Dermis microvascular lymphatic vessel endothelial cell (primary cell): ENCODE measurements around the gene SLC24A3. TPM values are rescaled to one million over a fixed set of nuclear protein-coding genes. Genes with fewer than 3 reads are reported as not detected.

Experiments used
- DNase-seq, 2 donors: peaks; one replicate each; pipeline versions ENCODE4 v3.0.0 to v3.0.0-alpha.2; 2010; ENCODE audit warnings: low read depth in 2 of 2
- total RNA-seq: library from RNA; depleted of rRNA; stranded (reverse); fragments of >200 nt; gene quantifications from 2 replicates; pipeline ENCODE4 v1.2.1, GENCODE V29; 2014

Gene SLC24A3
- under 0.01 and 1.0 TPM in 2 replicates for total RNA-seq

DNA sequence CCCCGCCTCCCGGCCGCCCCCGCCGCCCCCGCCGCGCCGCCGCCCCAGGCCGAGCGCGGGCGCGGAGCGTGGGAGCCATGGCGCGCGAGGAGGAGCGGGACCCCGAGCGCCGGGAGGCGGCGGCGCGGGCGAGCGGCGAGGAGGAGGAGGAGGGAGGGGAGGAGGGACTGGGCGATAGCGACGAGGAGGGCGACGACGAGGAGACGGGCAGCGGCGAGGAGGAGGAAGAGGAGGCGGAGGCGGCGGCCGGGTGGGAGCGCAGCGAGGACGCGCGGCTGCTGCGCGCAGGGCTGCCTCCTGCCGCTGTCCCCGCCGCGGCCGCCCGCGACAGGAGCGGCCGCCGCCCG is at the start of gene SLC24A3:
TSS of gene SLC24A3 (plus strand) at position 174 of the 347 bp plus-strand sequence.
- no peak for DNase-seq

DNA sequence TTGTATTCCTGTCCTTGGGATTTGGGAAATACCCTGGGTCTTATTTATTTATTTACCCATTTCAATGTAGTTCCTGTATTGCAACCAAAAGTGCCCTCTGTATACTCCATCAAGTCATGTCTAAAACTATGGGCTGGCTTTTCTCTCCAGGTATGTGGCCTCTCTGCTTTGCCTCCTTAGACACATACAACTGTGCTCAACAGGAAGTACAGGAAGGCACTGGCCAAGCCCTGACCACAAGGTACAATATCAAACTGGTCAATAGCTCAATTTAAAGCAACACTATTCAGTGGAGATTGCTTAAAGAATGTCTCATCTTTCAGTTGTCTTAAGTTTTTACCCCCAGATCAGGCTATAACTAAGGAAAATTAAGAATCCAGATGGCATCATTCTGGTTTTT is 42.3 kb upstream of the SLC24A3 start:
- no peak for DNase-seq

DNA sequence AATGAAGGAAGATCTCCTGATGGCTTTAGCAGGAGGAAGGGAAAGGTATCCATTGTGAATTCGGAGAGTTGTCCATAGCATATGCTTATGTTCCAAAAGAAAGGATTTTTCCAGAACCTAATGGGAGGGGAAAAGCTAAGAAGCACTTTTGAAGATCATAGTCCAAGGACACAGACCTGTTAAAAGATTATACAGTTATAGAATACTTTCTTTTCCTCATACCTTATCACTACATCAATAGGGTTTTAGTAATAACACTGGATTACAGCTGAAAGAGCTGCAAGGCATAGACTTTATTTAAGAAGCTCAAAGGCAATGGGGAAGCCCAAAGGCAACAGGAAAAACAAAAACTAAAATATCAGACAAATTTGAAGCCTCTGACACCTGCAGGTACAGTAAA is 39.8 kb upstream of the SLC24A3 start:
- no peak for DNase-seq

DNA sequence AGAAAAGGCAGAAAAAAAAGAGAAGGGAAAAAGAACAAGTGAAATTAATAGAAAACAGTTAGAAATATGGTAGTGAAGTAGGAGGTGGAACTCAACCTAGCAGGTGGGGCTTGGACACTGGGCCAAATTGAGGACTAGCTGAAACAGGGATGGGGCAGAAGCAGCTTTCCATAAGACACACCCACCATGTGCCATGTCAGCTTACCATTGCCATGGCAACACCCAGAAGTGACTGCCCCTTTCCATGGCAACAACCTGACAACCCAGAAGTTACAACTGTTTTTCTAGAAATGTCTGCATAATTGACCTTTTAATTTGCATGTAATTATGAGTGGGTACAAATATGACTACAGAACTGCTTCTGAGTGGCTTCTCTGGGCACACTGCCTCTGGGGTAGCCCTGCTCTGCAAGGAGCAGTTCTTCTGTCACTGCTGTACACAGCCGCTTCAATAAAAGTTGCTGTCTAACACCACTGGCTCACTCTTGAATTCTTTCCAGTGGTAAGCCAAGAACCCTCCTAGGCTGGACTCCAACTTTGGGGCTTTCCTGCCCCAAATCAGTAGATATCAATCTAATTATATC is 35.9 kb upstream of the SLC24A3 start:
- DNase-seq, result no peak

DNA sequence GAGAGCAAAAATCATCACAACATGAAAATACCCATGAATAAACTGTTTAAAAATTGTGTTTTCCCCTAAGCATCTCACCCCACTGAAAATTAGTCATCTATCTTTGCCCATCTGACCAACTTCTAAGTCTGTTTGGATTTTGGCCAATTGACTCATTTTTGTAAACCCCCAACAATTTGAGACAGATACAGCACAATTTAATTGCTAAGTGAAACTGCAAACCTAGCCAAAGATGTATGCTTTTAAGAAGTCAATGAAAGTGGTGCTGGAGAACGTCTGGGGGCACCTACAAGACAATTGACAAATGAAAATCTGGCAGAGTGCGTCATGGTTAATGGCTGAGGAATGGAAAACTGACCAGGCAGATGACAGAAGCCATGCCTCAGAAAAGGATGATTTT is 30.9 kb upstream of the SLC24A3 start:
- no peak for DNase-seq

DNA sequence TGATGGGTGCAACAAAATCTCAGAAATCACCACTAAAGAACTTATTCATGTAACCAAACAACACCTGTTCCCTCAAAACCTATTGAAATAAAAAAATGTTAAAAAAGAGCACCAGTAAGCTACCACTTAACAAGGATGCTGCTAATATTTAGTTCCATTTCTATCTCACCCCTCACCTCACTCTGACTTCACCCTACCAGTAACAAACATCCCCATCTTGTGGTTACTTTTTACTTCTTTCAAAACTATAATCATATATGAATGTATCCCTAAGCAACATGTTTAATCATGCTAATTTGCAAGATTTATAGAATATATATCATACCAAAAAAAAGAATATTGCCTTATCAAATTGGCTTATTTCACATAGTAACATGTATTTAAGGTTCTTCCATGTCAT is 27.4 kb upstream of the SLC24A3 start:
- DNase-seq, result no peak

DNA sequence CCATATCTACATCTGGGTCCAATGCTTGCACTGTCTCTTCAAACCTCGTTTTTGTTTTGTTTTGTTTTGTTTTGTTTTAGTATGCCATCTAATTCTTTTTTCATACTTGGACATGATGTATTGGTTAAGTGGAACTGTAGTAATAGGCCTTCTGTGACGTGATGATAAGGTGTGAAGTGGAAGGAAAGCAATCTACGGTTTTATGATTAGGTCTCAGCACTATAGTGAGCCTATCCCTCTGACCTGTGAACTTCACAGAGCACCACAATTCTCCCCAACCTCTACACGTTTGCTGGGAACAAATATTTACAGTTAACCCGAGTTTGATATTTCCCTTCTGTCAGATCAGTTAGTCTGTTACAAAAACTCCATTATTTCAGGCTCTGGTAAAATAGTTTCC is 19.1 kb upstream of the SLC24A3 start:
- no peak for DNase-seq

DNA sequence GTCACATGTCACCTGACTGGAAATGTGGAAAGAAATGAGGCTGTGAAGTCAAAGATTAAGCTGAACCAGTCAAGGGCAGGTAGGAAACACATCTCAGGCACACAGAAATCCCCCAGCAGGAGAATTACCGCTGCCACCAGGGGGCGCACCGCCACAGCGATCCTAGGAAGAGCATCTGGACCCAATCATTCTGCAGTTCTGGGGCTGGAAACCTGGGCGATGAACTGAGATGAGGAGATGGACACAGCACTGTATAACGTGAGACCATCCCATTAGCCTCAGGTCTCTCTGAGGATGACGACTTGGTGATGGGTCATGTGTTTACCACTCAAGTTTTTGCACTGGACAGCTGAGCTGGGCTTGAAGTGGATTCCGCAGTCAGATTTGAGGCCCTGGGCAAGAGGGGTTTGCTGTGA is 6.5 kb upstream of the SLC24A3 start:
- peak in 1 of 2 donors; percentile 50 for DNase-seq

DNA sequence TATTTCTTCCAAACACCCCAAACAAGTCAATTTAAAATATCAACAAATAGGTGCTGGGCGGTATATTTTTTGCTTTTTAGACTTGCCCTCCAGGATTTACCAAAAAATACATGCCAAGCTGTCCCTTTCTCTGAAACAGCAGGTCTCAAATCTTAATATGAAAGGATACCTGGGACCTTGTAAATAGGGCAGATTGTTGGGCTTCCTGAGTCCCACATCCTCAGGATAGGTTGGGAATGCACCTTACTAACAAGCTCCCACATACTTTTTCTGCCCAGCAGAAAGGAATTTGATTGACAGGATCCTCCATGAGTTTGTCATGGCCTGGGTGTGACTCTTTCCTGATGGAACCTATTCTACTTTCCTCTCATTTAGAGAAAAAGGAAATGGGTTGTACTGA is 4.9 kb upstream of the SLC24A3 start:
- DNase-seq, result no peak

DNA sequence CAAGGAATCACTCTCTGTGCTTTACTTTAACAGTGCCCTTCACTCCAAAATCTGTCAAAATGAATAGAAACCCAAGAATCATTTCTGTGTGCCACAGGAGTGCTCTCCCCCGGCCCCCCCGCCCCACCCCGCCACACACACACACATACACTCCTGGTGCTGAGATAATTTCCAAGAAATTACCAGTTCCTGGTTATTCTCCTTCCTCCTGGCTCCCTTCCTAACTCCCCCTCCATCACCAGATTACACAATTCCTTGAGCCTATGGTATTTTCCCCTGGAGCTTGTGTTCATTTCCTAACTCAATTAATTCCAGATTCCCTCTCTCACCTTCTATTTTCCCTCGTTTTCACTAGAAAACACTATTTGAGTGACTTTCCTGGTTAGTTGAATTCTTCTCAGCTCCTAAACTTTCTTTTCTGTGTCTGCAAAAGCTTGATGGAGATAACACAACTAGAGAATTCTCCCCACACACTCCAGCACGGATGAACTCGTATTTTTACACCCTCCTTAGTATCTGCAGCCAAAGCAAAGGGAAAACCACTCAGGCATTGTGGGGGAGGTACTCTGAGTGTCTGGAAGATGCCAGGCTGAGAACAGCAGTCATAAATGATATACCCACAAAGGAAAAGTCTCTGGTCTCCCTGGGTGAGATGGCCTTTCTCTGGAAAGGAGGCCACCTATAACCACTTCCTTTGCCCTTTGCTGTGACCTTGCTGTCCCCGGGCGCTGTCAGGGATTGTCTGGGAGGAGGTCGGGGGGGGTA is 1.9 kb upstream of the SLC24A3 start:
- no peak for DNase-seq

DNA sequence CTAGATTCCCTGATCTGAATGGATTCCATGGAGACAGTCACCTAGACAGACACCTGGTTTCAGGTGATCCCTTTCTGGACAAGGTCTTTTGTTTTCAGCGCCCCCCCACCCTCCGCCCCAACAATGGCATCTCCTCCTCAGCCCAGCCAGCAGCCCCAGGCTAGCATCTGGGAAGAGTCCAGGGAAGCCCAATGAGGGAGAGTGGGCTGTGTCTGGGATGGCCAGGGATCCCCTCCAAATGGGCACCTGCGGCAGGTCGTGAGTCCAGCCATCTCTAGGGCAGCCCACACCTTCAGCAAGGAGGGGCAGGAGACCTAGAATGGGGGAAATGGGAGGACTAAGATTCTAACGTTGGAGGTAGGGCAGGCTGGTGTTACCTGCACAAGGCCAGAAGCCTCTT is 1.2 kb upstream of the SLC24A3 start:
- DNase-seq, result no peak

DNA sequence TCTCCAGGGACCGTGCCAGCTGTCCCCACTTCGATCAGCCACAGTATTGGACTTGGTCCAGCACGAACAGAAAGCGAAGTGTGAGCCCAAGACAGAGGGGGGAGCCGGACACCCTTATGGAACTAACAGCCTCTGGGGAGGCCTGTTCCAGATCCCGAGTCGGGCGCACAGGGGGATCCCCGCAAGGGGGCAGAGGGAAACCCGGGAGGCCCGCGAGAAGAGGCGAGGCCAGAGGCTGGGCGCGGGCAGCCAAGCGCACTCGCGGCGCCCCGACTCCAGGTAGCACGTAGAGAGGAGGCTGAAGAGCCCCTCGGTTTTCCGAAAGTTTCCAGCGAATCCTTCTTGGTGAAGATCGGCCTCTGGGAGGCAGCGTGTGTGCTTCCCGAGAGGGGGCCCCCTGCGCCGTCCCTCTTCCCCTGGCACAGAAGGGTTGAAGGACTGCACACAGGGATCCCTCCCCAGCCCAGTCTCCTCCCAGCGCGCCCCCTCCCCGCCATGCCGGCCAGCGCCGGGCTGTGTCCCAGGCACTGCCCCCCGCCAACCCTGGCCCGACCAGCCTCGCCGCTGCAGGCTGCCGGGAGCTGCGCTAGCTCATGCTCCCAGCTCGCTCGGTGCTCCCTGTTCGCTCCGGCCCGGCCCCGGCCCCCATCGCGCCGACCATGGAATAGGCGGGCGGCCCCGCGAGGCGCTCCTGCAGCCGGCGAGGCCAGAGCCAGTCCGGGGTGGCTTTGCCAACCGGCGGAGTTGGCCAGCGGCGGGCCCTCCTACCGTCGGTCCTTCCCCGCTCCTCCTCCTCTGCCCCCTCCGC is 577 bp upstream of the SLC24A3 start:
- no peak for DNase-seq

DNA sequence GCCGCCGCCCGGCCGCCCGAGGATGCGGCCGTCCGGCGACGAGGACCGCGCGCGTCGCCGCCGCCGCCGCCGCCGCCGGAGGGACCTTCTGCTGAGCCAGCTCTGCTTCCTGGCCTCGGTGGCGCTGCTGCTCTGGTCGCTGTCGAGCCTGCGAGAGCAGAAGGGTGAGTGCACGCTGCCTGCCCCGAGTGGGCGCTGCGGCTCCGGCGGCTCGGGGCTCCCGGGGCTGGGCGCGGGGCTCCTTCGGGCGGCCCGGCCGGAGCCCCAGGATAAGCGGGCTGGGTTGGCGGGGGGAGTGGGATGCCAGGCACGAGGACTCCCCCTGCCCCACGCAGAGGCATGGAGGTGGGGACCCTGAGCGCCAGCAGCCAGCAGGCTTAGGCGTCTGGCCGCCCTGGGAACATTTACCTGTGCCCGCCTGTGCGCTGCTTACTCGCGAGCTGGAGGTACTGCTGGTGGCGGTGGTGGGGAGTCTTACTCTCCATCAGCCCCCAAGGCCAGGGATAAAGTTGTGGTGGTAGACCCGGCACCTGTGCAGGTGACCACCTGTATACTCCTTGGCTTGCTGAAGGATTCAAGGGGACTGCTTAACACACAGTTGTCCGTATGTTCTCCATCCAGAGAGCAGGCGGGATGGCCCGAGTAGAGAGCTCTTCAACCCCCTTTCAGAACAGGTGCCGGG is 520 bp downstream of the SLC24A3 start:
- DNase-seq, result peak in 1 of 2 donors; percentile 20

DNA sequence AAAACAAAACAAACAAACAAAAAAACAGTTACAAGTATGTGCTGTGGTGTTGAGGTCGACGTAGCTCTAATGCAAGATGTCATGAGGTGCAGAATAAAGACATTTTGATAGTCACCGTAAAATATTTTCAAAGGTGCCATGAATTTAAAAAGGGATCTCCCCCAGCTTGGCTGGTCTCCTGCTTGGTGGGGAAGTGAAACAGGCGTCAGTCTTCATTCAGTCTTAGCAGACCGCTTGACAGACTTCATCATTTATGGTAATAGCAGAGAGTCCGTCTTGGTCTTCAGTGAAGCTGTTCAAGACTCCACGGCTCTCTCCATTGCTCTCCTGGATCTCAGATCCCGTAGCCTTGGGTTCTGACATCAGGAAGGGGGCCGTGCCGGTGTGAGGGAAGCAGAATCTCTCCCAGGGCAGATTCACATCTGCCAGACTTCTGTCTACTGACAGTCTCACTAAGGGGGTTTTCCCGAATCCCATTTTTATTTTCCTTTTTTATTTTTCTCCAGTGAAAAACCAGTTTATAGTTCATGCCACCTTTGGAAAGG is 1.6 kb downstream of the SLC24A3 start:
- no peak for DNase-seq

DNA sequence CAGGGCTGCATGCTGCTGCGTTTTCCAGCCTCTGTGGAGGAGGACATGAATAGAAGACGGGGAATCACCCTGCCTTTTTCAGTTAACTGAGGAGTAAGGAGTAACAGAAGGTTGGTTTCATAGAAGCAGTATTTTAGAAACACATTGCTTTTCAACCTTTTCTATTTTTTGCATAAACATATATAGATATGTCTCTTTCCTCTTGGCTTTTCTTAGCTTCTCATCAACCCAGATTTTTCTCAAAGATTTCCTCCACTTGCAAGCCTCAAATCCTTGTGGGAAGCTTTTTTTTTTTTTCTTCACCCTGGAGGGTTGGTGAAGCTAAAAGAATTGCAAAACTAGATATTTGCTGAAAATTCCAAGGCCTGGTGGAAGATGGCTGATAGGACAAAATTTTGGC is 6.0 kb downstream of the SLC24A3 start:
- no peak for DNase-seq

DNA sequence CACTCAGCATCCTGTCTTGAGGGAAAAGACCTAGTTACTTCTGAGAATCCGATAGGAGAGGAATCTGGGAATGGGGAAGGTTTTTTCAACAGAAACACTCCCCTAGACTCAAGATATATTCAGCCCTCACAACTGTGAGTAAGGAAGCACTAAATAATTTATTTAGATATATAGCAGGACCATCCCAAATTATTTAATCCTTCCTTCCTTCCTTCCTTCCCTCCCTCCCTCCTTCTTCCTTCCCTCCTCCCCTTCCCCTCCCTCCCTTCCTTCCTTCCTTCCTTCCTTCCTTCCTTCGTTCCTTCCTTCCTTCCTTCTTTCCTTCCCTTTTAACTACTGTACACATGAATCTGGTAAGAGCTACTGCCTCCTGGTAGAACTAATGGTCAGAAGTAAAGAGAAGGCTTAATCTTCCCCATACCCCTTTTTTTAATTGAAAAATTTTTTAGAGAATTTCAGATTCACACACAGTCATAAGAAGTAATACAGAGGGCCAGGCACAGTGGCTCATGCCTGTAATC is 10.1 kb downstream of the SLC24A3 start:
- no peak for DNase-seq

DNA sequence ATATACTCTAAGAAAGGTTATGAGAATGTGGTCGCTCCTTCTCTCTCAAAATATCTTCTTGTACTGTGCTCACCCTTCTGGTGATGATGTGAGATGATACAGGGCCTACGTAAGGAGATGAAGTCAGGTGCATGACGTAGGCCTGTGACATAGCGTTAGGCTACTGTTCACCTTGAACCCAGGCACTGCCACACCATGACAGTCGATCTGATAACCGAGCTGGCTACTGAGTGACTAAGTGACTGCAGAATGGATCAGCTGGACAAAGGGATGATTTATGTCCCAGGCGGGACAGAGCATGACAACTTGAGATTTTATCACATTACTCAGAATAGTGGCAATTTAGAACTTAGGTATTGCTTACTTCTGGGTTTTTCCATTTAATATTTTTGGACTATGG is 11.2 kb downstream of the SLC24A3 start:
- no peak for DNase-seq

DNA sequence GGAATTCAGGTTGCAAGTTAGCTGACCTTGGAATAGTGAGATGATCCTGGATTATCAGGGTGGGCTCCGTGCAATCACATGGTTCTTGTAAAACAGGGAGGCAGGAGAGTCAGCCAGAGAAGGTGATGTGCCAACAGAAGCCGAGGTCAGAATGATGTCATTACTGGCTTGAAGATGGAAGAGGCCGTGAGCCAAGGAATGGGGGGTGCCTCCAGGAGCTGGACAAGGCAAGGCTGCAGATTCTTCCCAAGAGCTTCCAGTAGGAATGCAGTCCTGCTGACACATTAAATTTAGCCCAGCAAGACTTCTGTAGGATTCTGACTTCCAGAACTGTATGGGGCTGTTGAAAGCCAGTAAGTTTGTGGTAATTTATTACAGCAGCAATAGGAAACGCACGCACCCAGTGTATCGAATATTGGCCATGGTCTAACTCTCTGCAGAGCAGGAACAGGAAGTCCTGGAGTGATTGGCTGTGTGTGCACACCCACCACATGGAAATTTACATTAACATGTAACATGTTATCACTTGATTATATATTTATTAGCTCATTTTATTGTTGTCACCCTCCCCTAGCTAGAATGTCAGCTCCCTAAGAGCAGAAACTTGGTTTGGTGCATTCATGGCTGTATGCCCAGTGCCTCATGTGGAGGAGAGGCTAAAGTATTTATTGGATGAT is 19.1 kb downstream of the SLC24A3 start:
- no peak for DNase-seq

DNA sequence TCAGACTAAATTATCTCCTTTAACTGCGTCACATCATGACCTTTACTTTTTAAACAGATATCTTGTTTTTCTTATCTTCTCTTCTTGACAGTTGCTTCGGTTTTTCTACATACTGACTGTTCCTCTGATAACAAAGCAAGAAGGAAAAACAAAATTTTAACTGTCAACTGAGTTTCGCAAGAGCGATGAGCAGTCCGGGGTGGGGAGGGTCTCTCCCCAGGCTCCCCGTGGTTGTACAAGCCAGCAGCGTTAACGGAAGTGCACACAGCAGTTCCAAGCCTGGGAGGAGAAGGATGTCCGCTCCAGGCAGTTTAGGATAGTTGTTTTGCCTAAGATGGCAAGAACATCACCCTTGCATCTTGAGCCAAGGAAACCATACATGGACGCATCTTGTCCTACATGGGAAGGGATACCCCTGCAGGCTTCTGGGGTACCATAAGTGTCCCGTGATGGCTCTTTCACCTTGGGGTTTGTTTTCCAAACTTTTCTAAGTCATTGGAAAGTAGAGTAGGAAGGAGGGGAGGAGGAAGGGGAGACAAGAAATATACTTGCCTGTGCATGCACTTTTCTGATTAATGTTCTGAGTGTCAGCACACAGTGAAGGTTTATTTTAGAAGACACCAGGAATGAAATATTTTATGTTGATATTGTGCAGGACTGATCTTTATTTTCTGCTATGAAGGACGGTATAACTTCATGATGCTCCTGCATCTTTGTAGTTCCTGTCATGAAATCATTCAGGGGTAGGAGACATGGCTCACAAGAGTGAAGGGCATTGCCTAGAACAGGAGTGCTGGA is 20.8 kb downstream of the SLC24A3 start:
- DNase-seq, result no peak

DNA sequence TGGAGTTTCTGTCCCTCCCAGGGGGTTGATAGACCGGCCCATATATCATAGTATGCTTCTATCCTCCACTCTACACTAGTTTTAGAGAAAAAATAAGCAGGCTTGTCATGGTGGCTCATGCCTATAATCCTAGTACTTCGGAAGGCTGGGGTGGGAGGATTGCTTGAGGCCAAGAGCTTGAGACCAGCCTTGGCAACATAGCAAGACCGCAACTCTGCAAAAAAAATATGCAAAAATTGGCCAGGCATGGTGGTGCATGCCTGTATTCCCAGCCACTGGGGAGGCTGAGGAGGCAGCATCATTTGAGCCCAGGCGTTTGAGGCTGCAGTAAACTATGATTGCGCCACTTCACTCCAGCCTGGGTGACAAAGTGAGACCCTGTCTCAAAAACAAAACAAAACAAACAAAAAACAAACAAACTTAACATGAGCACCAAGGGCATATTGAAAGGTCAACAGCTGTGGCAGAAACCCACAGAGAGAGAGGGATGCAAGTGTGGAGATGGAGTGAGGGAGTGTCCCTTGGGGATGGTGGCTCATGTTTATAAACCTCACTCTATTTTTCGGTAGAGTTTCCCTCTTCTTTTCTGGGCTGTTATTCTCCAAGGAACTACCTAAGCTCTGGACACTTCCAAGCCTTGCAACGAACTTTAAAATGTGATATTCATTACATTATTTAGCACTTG is 24.1 kb downstream of the SLC24A3 start:
- no peak for DNase-seq
